ENCODE measurements around the gene IQGAP2. TPM values are rescaled to one million over a fixed set of nuclear protein-coding genes. Genes with fewer than 3 reads are reported as not detected.

IQGAP2 gene
- total RNA-seq, 1 donor = 0.36 TPM

DNA sequence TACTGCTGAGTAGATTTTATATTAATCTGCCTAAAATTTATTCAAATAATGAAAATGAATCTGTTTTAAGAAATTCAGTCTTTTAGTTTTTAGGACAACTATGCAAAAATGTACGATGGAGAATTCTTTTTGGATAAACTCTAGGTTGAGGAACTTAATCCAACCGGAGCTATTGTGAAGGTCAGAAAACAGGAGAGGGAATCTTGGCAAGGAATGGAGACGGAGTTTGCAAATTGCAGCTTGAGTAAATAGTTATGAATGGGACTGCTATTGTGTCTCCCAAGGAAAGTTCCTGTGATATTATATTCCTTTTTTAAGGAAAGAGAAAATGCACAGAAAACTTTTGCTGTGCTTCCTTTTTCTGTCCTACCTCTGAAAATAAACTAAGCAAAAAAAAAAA is 67.9 kb downstream of the IQGAP2 start:
- no peak overlapping the region for H3K27ac ChIP-seq (ENCODE audit: low read depth, low read length)
- H3K36me3 ChIP-seq (ENCODE audit: insufficient read depth, low read length) = no peaks in the 10 kb centered on the region
- H3K27me3 ChIP-seq (ENCODE audit: insufficient read depth, low read length) = no peaks in the 10 kb centered on the region
- no peak overlapping the region for H3K4me2 ChIP-seq (ENCODE audit: insufficient read depth, low read length)
- H3K9me3 ChIP-seq (ENCODE audit: low read depth, low read length) = no peaks in the 10 kb centered on the region
- no peak for DNase-seq (ENCODE audit: insufficient read length, low spot score, missing footprints)
- H3K4me3 ChIP-seq (ENCODE audit: insufficient read depth, low read length) = no peak overlapping the region
- H4K20me1 ChIP-seq (ENCODE audit: insufficient read depth, low read length) = no peaks in the 10 kb centered on the region
- H3K4me1 ChIP-seq (ENCODE audit: insufficient read depth, low read length) = no peaks in the 10 kb centered on the region
- H2AFZ ChIP-seq (ENCODE audit: low read length) = no peak overlapping the region
- no peaks in the 10 kb centered on the region for H3K79me2 ChIP-seq (ENCODE audit: insufficient read depth, low read length)
- no peak for TF ChIP-seq CTCF (IDR thresholded peaks at IDR 0.05; ENCODE audit: extremely low read depth, low read depth, low read length)

GRCh38 chr5:76471406-76471805 is 68.3 kb downstream of the IQGAP2 start:
- Histone ChIP-seq H4K20me1 (ENCODE audit: insufficient read depth, low read length) (no peaks in the 10 kb centered on the region), H3K36me3 (ENCODE audit: insufficient read depth, low read length) (no peaks in the 10 kb centered on the region), H3K27ac (ENCODE audit: low read depth, low read length) (no peak overlapping the region), H3K79me2 (ENCODE audit: insufficient read depth, low read length) (no peaks in the 10 kb centered on the region), H3K4me3 (ENCODE audit: insufficient read depth, low read length) (no peak overlapping the region), H3K4me2 (ENCODE audit: insufficient read depth, low read length) (no peak overlapping the region), H3K9me3 (ENCODE audit: low read depth, low read length) (no peaks in the 10 kb centered on the region), H2AFZ (ENCODE audit: low read length) (no peak overlapping the region), H3K27me3 (ENCODE audit: insufficient read depth, low read length) (no peaks in the 10 kb centered on the region), H3K4me1 (ENCODE audit: insufficient read depth, low read length) (no peaks in the 10 kb centered on the region)
- DNase-seq (ENCODE audit: insufficient read length, low spot score, missing footprints) = no peak
- TF ChIP-seq CTCF (IDR thresholded peaks at IDR 0.05; ENCODE audit: extremely low read depth, low read depth, low read length) = no peak

GRCh38 chr5:76471987-76472334 is 68.9 kb downstream of the IQGAP2 start:
- Histone ChIP-seq H3K27me3 (ENCODE audit: insufficient read depth, low read length) (no peaks in the 10 kb centered on the region), H3K4me2 (ENCODE audit: insufficient read depth, low read length) (no peak overlapping the region), H3K36me3 (ENCODE audit: insufficient read depth, low read length) (no peaks in the 10 kb centered on the region), H3K4me3 (ENCODE audit: insufficient read depth, low read length) (no peak overlapping the region), H3K27ac (ENCODE audit: low read depth, low read length) (no peak overlapping the region), H3K4me1 (ENCODE audit: insufficient read depth, low read length) (no peaks in the 10 kb centered on the region), H3K9me3 (ENCODE audit: low read depth, low read length) (no peaks in the 10 kb centered on the region), H3K79me2 (ENCODE audit: insufficient read depth, low read length) (no peaks in the 10 kb centered on the region), H4K20me1 (ENCODE audit: insufficient read depth, low read length) (no peaks in the 10 kb centered on the region), H2AFZ (ENCODE audit: low read length) (no peak overlapping the region)
- no peak for TF ChIP-seq CTCF (IDR thresholded peaks at IDR 0.05; ENCODE audit: extremely low read depth, low read depth, low read length)
- DNase-seq (ENCODE audit: insufficient read length, low spot score, missing footprints) = no peak

DNA sequence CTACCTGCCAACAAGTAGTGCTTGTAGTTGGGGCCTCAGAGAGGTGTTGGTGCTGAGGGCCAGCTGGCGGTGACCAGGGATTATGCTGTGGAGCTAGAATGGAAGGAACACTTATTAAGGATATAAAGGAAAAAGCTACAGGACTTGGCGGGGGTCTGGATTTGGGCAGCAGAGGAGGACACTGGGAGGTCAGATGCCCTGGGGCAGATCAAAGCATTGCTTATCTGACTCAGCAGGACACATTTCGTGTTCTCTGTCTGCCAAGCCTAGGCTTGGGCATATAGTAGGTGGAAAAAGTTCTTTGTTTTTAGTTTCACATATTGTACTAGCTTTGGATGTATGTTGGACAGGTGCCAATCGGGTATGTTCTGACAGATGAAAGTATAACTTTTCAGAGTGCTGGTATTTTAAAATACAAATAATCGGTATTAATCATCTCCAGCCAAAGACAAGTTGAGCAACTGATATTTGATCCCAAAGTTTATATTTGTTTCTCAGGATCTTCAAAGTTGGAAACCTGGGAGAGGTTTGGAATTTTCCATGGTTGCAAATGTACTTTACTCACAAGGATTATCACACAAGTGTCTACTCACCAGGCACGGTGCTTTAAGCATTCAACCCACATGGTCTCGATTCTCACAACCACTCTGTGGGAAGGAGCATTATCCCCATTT is 69.4 kb downstream of the IQGAP2 start:
- Histone ChIP-seq H3K4me3 (ENCODE audit: insufficient read depth, low read length) (no peak overlapping the region), H3K79me2 (ENCODE audit: insufficient read depth, low read length) (no peaks in the 10 kb centered on the region), H3K4me1 (ENCODE audit: insufficient read depth, low read length) (no peaks in the 10 kb centered on the region), H4K20me1 (ENCODE audit: insufficient read depth, low read length) (no peaks in the 10 kb centered on the region), H3K9me3 (ENCODE audit: low read depth, low read length) (no peaks in the 10 kb centered on the region), H3K27ac (ENCODE audit: low read depth, low read length) (no peak overlapping the region), H3K27me3 (ENCODE audit: insufficient read depth, low read length) (no peaks in the 10 kb centered on the region), H3K36me3 (ENCODE audit: insufficient read depth, low read length) (no peaks in the 10 kb centered on the region), H2AFZ (ENCODE audit: low read length) (no peak overlapping the region), H3K4me2 (ENCODE audit: insufficient read depth, low read length) (no peak overlapping the region)
- no peak for TF ChIP-seq CTCF (IDR thresholded peaks at IDR 0.05; ENCODE audit: extremely low read depth, low read depth, low read length)
- DNase-seq (ENCODE audit: insufficient read length, low spot score, missing footprints) = no peak

Measured in osteoblast (primary cell).